ENCODE results near the gene HEXD. TPM values are rescaled to one million over a fixed set of nuclear protein-coding genes. Genes with fewer than 3 reads are reported as not detected.
A peak's percentile ranks its signal among the peaks of the same experiment; 100 is the strongest.

The HEXD gene
- total and polyA plus RNA-seq, 10 of the 15 experiments (the other 5 are each of a cell fraction or from before 2014, with no cell fraction given): 1.6 to 24.2 (median 7.0) TPM

- TF ChIP-seq NKRF (conservative IDR thresholded peaks at IDR 0.05) (peak; percentile 69), STAT3 (IDR thresholded peaks at IDR 0.05; ENCODE audit: low read depth, low read length) (no peak)
Measured at GRCh38 chr17:82414548-82415281, 3.4 kb upstream of the HEXD start (continued).

- ATAC-seq (no peak), DNase-seq (ENCODE audit: low read depth, low spot score) (no peak), FAIRE-seq (no peak)
- Histone ChIP-seq H3K9ac (ENCODE audit: control insufficient read depth, insufficient read depth, low read length) (no peak overlapping the region), H3K9me3 (replicated peaks; ENCODE audit: control insufficient read depth, insufficient read depth, low read length) (no peaks in the 10 kb centered on the region), H4K20me1 (ENCODE audit: control insufficient read depth, insufficient read depth) (peaks cover 5% of the 10 kb centered on the region), H3K4me2 (ENCODE audit: control insufficient read depth, insufficient read depth) (no peak overlapping the region), H3K27ac (ENCODE audit: control insufficient read depth, insufficient read depth) (no peak overlapping the region), H3K4me3 (no peak overlapping the region), H2AFZ (ENCODE audit: control insufficient read depth, low read depth, low read length) (no peak overlapping the region), H3K36me3 (ENCODE audit: control insufficient read depth in 2 of 2, insufficient read depth in 2 of 2, low read length in 1 of 2) (no peaks in the 10 kb centered on the region; a peak in 1 of 4 replicates), H3K79me2 (ENCODE audit: control insufficient read depth, insufficient read depth, low read length) (peaks cover 2% of the 10 kb centered on the region; the same call in 1 of the 2 replicates), H3K4me1 (ENCODE audit: control insufficient read depth, insufficient read depth, low read length) (0 out of 2 replicates have a peak, but pooled peaks cover 5% of the 10 kb centered on the region), H3K27me3 (replicated peaks in 1 of 2; ENCODE audit: control insufficient read depth in 2 of 2, insufficient read depth in 2 of 2, low read length in 1 of 2) (no peaks in the 10 kb centered on the region)
- 95% methylated on average over 26 of the region's 26 CpGs for WGBS (ENCODE audit: insufficient coverage, insufficient replicate concordance, low lambda C conversion rate, missing lambda C conversion rate)
- in situ Hi-C loops (cut with MboI): no loop called here
- ChIA-PET CTCF (interaction anchor here (1.0 to 4.1 kb wide), 3 partner anchors 63 to 115 kb away, joined by 3 to 22 read pairs (median 7); no protein-coding TSS in a partner anchor), POLR2A (no interaction called here), SMC1A (ENCODE audit: uncharacterized antibody, unreplicated experiment) (interaction anchor here (2.0 kb wide), 1 partner anchor 63 kb away, joined by 8 read pairs; no protein-coding TSS in a partner anchor), RAD21 (ENCODE audit: unreplicated experiment) (interaction anchor here (1.3 kb wide), 1 partner anchor 58 kb away, joined by 3 read pairs; no protein-coding TSS in a partner anchor)
- BruUV-seq (replicated peaks): TSS peak; percentile 57
- intact Hi-C loops (cut with micrococcal nuclease; ENCODE audit: unreplicated experiment): no loop called here
- TF ChIP-seq POLR2A (IDR thresholded peaks at IDR 0.05; ENCODE audit: low read depth, low read length) (no peak), RFX5 (IDR thresholded peaks at IDR 0.05; ENCODE audit: low read depth, low read length) (no peak), CHD1 (IDR thresholded peaks at IDR 0.05; ENCODE audit: low read depth, low read length) (no peak), MYB (IDR thresholded peaks at IDR 0.05; ENCODE audit: borderline replicate concordance, low read depth, low read length) (no peak), RB1 (IDR thresholded peaks at IDR 0.05; ENCODE audit: borderline replicate concordance) (no peak), CEBPZ (IDR thresholded peaks at IDR 0.05; ENCODE audit: low read depth, low read length) (no peak), IKZF1 (conservative IDR thresholded peaks at IDR 0.05) (no peak), TCF3 (IDR thresholded peaks at IDR 0.05; ENCODE audit: borderline replicate concordance, insufficient read depth, low read depth, low read length) (no peak), CEBPB (IDR thresholded peaks at IDR 0.05; ENCODE audit: borderline replicate concordance in 1 of 2, low read depth in 2 of 2, low read length in 2 of 2) (no peak), NFYB (IDR thresholded peaks at IDR 0.05; ENCODE audit: insufficient read depth, low read depth, low read length) (no peak), ATF7 (IDR thresholded peaks at IDR 0.05; ENCODE audit: low read depth) (no peak)
- TF ChIP-seq, protein P1, sequence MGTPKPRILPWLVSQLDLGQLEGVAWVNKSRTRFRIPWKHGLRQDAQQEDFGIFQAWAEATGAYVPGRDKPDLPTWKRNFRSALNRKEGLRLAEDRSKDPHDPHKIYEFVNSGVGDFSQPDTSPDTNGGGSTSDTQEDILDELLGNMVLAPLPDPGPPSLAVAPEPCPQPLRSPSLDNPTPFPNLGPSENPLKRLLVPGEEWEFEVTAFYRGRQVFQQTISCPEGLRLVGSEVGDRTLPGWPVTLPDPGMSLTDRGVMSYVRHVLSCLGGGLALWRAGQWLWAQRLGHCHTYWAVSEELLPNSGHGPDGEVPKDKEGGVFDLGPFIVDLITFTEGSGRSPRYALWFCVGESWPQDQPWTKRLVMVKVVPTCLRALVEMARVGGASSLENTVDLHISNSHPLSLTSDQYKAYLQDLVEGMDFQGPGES (IDR thresholded peaks at IDR 0.05): no peak
Measured at GRCh38 chr17:82415336-82415735, 2.8 kb upstream of the HEXD start.

All from GM12878 (cell line).